HG03442 (cell line): Measurements from ENCODE around the gene S100A14.

ENCODE experiments used
- ATAC-seq: cut with Tn5 transposase; IDR thresholded peaks from one replicate; pipeline ENCODE4 v1.9.1; 2021; ENCODE audit warnings: mild to moderate bottlenecking, moderate library complexity; ENCODE audit not compliant: unreplicated experiment

The S100A14 gene

GRCh38 chr1:153566414-153567371 lies 49.4 kb downstream of the S100A14 start:
- peak; percentile 57 for ATAC-seq

- peak; percentile 43 for ATAC-seq
These were observed 50.4 kb downstream of the S100A14 start, which contains the start of gene S100A2 for GRCh38 chr1:153565529-153566374. Gene S100A2 (minus strand): TSS chr1:153565844. CDS start chr1:153563877, 1,967 bp downstream.
